DMS53 treated with DMSO at 0.1 percent for 48 hours (cell line): ENCODE results near the gene RNF149.
"Not testable (repeated sequence)": the region's sequence is repeated elsewhere in the genome, so short reads cannot be mapped to it uniquely, and the experiment has no call there.

ENCODE experiments used
- DNase-seq: peaks from one replicate; lab custom pipeline; 2025; ENCODE audit not compliant: unreplicated experiment; lab: John Stamatoyannopoulos, UW

RNF149 gene

DNA sequence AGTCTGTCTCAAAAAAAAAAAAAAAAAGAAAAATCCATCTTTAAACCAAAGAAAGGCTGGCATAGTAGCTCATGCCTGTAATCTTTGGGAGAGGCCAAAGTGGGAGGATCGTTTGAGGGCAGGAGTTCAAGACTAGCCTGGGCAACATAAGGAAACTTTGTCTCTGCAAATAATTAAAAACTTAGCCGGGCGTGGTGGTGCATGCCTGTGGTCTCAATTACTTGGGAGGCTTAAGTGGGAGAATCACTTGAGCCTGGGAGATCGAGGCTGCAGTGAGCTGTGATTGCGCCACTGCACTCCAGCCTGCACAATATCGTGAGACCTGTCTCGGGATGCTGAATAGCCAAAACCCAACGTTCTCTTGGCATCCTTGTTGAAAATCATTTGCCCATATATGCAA lies 49.7 kb downstream of the RNF149 start:
- DNase-seq = no peak

DNA sequence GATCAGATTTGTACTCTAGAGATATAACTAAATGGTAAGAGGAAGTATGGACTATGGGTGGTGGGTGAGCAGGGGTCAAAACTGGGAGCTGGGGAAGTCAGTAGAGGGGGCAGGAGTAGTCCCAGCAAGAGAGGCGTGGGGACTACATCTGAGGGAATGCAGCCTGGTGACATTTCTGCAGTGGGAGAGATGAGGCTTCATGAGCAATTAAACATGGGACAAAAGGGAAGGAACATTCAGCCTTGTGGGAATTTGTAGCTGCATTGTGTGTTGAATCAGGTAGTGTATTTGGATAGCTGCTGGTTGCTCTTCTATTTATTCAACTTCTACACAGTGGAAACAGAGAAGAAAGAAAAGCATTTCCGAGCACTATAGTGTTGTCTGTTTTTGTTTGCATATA lies 52.2 kb downstream of the RNF149 start:
- DNase-seq = no peak

DNA sequence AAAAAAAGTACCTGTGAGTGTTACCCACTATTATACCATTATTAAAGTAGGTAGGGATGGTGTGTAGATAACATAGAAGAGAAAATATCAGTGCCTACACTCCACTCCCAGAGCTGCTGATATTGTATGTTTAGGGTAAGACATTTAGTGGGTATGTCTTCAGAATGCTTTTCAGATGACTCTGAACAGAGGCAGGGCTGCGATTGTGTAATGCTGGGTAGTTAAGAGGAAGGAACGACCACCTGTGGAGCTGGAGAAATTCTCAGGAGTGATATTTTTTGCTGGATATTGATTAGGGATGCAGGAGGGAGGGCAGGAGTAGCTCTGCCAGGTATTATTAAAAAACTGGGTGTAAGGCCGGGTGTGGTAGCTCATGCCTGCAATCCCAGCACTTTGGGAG lies 53.0 kb downstream of the RNF149 start:
- DNase-seq = no peak

DNA sequence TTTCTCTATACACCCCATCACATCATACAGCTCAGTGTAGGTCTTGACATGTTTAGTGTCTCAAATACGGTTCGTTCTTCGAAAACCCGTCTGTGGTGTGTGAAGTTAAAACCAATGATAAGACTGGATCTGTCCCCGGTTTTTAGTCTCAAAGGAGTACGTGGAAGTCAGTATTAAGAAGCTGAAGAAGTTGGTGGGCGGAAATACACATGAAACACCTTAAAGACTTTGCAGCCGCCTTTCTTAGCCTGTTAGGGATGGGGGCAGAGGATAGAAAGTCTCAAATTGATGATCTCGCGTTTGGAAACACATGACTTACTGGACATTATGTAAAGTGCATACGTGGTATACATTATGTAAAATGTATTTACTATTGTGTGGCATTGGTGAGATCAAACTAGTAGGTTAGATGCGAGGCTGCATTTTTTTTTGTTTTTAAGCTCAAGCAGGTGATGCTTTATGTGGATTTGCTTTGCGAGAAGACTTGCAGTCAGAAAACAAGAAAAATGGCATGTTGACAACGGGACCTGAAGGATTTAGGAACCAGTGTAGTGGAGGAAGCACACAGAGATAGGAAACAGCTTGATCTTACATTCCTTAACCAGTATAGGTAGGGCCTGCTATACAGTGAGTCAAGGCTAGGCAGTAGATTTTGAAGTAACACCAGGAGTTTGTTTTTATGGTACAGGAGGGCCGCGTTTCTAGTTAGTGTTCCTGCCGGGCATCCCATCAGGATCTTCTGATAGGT lies 54.6 kb downstream of the RNF149 start:
- no peak for DNase-seq

DNA sequence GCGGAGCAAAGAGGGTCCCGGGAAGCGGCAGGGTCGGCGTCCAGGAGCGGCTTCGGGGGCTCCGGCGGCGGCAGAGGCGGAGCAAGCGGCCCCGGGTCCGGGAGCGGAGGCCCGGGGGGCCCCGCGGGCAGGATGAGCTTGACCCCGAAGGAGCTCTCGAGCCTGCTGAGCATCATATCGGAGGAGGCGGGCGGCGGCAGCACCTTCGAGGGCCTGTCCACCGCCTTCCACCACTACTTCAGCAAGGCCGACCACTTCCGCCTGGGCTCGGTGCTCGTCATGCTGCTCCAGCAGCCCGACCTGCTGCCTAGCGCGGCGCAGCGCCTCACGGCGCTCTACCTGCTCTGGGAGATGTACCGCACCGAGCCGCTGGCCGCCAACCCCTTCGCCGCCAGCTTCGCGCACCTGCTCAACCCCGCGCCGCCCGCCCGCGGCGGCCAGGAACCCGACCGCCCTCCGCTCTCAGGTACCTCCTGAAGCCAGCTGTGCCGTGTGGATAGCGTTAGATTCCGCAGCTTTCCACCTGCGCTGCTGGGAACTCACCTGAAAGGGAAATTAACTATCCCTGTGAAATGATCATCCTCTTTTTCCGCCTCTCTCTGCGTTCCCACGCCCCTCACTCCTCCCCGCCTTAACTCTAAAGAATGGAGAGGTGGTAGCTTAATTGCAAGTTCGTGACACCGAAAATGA lies 55.3 kb downstream of the RNF149 start:
- DNase-seq = peak; percentile 69

DNA sequence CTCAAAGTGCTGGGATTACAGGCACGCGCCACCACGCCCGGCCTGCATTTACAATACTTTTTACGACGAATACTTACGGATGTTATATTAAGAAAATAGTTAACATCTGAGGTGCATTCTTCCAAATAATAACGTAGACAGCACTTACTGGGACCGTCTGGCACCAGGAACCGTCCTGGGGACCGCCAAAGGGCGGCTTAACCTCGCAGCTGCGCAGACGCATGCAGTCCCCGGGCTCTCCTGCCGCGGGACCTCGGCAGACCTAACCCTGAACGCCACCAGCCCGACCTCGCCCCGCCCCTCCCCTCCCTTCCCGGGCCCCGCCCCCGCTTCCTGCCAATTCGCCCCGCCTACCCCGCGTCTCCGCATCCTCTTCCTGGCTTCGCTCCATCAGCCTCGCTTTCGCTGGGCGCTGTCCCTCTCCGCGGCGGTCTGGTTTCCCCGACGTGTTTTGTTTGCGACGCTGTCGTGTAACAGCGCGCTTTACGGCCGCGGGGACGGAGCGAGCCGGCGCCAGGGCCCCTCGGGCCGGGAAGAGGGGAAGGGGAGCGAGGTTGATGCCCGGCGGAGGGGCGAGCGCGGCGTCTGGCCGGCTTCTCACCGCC lies 56.0 kb downstream of the RNF149 start, which contains the start of gene CNOT11:
TSS of gene CNOT11 (plus strand) at position 479 of the 605 bp plus-strand sequence. CDS start at position 558, 79 bp downstream.
- DNase-seq = peak; percentile 96

DNA sequence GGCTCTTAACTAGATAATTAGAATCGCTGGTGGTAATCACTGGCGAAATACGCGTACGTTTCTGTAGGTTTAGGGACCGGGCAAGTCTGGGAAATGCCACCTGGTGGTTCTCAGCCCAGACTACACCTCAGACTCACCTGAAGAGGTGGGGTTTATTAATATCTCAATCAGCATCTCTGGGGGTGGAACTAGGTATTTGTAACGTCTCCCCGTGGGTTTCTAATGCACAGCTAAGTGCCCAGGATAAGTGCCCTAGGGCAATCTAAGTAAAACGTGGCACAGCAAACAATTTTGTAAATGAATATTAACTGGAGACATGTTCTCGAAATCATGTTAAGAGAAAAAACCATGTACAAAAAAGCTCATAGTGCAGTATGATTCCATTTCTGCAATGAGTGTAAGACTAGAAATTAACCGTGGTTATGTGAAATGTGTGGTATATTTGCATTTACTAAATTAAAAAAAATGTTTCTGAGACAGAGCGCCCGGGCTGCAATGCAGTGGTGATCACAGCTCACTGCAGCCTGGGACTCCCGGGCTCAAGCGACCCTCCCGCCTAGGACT lies 56.6 kb downstream of the RNF149 start:
- peak; percentile 93 for DNase-seq

DNA sequence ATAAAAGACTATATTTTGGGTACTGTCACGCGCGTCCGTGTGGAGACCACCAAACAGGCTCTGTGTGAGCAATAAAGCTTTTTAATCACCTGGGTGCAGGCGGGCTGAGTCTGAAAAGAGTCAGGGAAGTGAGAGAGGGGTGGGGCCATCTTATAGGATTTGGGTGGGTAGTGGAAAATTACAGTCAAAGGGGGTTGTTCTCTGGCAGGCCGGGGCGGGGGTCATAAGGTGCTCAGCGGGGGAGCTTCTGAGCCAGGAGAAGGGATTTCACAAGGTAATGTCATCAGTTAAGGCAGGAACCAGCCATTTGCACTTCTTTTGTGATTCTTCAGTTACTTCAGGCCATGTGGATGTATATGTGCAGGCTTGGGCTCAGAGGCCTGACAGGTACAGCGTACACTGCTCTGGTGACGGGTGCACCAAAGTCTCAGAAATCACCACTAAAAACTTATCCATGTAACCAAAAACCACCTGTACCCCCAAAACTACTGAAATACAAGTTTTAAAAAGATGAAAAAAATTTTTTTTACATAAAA lies 57.2 kb downstream of the RNF149 start:
- DNase-seq = not testable (repeated sequence)

DNA sequence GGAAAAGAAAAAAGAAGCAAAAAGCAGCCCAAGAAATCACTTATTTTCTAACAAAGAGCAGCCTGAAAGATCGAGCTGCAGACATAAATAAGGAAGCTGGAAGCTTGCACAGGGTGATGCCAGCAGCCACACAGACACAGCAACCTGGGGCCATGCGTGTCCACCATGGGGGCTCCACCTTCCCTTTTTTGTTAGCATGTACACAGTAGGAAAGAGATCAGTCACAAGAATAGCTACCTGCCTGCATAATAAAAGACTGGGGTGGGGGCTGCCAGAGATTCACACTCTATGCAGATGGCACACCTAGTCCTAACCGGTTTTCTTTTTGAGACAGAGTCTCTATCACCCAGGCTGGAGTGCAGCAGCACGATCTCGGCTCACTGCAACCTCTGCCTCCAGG lies 58.7 kb downstream of the RNF149 start:
- DNase-seq = no peak

DNA sequence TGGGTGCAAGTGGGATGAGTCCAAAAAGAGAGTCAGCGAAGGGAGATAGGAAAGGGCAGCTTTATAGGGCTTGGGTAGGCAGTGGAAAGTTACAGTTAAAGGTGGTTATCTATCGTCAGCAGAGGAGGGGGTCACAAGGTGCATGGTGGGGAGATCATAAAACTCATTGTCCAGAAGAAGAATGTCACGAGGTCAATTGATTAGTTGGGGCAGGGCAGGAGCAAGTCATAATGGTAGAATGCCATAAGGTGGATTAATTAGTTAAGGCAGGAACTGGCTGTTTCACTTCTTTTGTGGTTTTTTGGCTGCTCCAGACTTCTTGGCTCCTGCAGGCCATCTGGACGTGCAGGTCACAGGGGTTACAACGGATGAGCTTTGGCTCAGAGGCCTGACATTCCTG lies 59.7 kb downstream of the RNF149 start:
- DNase-seq = not testable (repeated sequence)

DNA sequence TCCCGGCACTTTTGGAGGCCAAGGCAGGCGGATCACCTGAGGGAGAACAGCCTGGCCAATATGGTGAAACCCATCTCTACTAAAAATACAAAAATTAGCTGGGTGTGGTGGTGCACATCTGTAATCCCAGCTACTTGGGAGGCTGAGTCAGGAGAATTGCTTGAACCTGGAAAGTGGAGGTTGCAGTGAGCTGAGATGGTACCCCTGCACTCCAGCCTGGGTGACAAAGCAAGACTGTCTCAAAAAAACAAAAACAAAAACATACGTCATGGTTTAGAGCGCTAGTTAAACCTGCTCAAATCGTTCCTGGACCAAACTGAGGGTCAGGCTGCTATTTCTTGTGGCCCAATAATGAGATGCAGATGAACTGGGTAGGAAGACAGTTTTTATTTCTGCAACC lies 63.0 kb downstream of the RNF149 start:
- not testable (repeated sequence) for DNase-seq

DNA sequence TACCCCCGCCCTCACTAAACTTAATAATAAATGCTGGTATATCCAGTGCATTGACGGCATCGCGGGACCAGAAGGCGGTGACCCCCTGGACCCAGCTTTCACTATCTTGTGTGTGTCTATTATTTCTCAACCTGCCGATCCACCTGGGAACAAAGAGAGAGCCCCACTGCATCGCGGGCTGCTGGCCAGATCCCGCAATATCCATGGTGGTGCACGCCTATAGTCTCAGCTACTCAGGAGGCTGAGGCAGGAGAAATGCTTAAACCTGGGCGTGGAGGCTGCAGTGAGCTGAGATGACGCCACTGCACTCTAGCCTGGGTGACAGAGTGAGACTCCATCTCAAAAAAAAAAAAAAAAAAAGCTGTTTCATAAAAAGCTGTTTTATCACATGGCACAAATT lies 63.6 kb downstream of the RNF149 start:
- DNase-seq = not testable (repeated sequence)

DNA sequence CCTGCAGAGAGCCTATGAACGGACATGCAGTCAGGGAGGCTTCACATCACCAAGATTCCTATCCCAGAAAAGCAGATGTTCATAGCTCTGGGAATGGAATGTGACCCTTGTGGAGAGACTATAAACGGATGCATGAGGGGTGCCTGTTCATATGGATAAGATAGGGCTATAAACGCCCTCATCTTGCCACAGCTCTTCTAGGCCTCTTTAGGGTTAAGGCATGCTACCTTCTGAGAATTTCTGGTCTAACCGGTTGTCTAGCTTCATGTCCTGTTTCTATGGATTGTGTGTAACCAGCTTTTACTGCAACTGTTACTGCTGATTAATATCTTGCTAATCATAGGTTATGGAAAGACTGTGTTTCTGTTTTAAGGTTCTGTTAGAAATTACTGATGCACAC lies 64.1 kb downstream of the RNF149 start:
- peak; percentile 42 for DNase-seq

DNA sequence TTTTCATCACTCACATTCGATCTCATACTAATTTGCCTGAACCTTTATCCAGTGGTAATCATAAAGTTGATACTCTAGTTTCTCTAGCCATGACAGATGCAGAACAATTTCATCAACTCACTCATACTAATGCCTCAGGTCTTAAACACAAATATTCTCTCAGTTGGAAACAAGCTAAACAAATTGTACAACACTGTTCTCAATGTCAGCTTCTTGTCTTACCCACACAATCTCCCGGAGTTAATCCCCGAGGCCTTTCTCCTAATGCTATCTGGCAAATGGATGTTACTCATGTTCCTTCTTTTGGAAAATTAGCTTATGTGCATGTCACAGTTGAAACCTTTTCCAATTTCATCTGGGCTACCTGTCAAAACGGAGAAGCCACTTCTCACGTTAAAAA lies 67.3 kb downstream of the RNF149 start:
- no peak for DNase-seq

DNA sequence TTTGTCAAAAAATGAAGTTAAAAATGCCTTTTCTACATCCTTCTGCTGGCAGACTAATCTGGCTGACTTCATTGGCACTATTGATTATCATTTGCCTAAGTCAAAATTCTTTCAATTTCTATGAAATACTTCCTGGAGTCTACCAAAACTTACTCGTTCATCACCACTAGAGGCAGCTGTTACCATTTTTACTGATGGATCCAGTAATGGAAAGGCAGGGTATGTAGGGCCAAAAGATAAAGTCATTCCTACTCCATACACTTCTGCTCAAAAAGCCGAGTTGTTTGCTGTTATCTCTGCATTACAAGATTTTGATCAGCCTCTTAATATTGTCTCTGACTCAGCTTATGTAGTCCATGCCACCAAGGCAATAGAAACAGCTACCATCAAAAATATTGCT lies 67.8 kb downstream of the RNF149 start:
- DNase-seq = peak; percentile 79

DNA sequence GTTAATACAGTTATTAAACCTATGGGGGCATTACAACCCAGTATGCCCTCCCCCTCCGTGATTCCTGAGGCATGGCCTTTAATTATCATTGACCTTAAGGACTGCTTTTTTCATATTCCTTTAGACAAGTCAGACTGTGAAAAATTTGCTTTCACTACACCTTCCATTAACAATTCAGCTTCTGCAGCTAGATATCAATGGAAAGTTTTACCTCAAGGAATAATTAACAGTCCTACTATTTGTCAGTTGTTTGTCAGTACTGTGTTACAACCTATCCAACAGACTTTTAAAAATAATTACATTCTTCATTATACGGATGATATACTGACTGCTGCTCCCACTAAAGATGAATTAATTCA lies 68.8 kb downstream of the RNF149 start:
- DNase-seq = not testable (repeated sequence)

DNA sequence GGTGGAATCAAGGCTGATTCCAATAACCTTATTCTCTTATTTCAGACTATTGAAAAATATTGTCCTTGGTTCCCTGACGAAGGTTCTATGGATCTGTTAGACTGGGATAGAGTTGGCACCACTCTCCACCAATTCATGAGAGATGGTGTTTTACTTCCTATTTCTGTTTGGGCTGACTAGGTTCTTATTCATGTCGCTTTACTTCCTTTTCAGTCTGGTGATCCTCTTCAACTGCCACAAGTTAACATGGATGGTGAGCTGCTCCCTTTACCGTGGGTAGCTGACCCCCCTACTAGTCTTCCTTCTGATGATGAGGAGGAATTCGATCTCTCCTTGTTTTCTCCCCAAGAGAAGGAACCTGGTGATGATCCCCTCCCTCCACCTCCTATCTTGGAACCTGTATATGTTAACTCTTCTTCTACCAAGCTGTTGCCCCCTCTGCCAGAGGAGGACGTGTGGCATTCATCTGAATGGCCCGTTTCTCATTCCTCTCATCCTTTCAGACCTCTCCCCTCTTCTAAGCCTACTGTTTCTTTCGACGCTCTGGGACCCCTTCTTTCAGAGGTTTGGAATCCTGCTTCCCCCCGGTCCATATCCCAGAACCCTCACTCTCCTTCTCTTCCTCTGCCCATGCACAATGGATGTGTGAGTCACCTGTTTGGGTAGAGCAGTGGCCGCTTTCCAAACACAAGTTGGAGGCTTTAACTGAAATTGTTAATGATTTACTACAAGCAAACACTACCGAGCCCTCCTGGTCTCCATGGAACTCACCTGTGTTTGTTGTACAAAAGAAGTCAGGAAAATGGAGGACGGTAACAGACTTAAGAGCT lies 69.4 kb downstream of the RNF149 start:
- DNase-seq = peak; percentile 98

DNA sequence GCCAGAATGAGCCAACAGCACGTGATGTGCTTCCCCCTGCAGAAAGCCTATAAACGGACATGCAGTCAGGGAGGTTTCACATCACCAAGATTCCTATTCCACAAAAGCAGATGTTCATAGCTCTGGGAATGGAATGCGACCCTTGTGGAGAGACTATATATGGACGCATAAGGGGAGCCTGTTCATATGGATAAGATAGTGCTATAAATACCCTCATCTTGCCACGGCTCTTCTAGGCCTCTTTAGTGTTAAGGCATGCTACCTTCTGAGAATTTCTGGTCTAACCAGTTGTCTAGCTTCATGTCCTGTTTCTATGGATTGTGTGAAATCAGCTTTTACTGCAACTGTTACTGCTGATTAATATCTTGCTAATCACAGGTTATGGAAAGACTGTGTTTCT lies 70.6 kb downstream of the RNF149 start:
- DNase-seq = peak; percentile 31

DNA sequence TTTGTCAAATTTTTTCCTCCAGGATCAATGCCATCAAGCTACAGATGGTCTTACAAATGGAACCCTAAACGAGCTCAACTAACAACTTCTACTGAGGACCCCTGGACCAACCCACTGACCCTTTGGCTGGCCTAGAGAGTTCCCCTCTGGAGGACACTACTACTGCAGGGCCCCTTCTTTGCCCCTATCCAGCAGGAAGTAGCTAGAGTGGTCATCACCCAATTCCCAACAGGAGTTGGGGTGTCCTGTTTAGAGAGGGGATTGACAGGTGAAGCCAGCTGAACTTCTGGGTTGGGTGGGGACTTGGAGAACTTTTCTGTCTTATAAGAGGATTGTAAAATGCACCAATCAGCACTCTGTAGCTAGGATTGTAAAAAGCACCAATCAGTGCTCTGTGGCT lies 72.5 kb downstream of the RNF149 start:
- not testable (repeated sequence) for DNase-seq

DNA sequence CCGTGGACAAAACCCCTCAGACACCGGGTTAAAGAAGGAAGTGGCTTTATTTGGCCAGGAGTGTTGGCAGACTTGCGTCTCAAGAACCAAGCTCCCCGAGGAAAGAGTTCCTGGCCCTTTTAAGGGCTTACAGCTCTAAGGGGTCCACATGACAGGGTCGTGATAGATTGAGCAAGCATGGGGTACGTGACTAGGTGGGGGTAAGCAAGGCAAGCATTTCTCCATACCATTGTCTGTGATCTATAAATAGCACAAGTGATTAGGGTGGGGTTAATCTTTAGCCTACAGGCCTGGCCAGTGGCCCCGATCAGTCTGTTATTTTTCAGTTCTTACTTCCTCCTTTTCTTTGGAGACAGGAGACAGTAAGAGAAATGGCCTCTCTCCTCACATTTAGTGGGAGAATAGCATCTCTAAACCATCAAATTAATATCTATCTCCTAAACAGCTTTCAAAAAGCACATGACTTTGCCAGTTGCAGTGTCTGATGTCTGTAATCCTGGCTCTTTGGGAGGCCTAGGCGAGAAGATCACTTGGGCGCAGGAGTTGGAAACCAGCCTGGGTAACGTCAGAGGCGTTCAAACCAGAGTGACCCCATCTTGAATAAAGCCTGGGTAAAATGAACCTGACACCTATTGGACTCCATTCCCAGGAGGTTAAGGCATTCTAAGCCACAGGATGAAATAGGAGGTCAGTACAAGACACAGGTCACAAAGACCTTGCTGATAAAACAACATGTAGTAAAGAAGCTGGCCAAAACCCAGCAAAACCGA lies 74.1 kb downstream of the RNF149 start:
- DNase-seq = no peak
